ENCODE measurements around the gene RTP5. TPM values are rescaled to one million over a fixed set of nuclear protein-coding genes. Genes with fewer than 3 reads are reported as not detected.

Gene RTP5
- total RNA-seq, 2 donors from 2014 or later, result not detected

DNA sequence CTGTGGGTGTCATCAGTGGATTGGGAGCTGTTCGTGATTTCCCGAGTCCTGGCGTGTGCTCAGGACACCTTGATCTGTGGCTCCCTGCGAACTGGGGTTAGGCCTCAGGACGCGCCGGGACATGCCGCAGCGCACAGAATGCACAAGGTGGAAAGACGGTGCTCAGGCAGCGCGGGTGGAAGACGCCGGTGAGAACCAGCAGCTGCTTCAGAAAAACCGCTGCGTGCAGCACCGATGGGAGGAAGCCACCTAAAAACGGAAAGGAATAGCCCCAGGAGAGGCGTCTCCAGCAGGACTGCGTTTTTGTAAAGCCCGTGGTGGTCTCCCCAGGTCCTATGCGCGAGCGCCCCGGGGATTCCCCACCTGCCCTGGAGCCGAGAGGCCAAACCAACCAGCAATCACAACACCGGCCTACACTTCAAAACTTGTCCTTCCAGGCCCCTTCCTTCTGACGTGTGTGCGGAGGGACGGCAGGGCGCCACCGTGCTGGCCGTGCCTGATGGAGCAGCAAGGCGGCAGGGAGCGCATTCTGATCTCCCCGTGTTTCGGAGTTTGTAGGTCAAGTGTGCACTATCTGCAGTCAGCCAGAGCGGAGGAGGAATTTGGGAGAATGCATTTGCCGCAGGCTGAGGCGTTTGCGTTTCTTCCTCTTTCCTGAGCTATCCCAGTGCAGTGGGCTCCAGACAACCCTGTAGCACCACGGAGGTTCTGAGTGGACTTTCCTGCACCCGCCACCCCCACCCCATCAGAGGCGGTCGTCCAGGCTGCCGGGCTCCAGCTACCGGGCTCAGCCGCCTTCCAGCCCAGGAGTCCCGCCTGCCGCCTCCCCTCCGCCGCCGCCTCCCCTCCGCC, 32.2 kb downstream of the RTP5 start:
- H3K4me1 ChIP-seq (ENCODE audit: control insufficient read depth, insufficient read depth, low read length), result peaks cover 5% of the 10 kb centered on the region
- TF ChIP-seq, protein P1, sequence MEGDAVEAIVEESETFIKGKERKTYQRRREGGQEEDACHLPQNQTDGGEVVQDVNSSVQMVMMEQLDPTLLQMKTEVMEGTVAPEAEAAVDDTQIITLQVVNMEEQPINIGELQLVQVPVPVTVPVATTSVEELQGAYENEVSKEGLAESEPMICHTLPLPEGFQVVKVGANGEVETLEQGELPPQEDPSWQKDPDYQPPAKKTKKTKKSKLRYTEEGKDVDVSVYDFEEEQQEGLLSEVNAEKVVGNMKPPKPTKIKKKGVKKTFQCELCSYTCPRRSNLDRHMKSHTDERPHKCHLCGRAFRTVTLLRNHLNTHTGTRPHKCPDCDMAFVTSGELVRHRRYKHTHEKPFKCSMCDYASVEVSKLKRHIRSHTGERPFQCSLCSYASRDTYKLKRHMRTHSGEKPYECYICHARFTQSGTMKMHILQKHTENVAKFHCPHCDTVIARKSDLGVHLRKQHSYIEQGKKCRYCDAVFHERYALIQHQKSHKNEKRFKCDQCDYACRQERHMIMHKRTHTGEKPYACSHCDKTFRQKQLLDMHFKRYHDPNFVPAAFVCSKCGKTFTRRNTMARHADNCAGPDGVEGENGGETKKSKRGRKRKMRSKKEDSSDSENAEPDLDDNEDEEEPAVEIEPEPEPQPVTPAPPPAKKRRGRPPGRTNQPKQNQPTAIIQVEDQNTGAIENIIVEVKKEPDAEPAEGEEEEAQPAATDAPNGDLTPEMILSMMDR (conservative IDR thresholded peaks at IDR 0.05), result peak; percentile 10
- Mint-ChIP-seq H3K9me3 (no peaks in the 10 kb centered on the region), H3K27ac (no peak overlapping the region), H3K4me3 (peak overlapping the region; percentile 62), H3K27me3 (ENCODE audit: insufficient read depth) (no peaks in the 10 kb centered on the region), H3K4me1 (peaks cover 16% of the 10 kb centered on the region), H3K36me3 (ENCODE audit: low read depth) (no peaks in the 10 kb centered on the region)
- H3K9ac ChIP-seq (ENCODE audit: extremely low read depth, low read length, poor library complexity, severe bottlenecking), result no peak overlapping the region
- DNase-seq, result peak; percentile 86
- H3K36me3 ChIP-seq (ENCODE audit: control insufficient read depth, insufficient read depth, low read length), result no peaks in the 10 kb centered on the region
- no peaks in the 10 kb centered on the region for H3K27me3 ChIP-seq (ENCODE audit: control insufficient read depth, insufficient read depth, low read length, poor library complexity, severe bottlenecking)
- WGBS, 2 experiments (ENCODE audit: insufficient coverage in 1 of 2, insufficient read length in 1 of 2), result 47 to 64% methylated on average over 22 to 47 of the region's 54 CpGs
- no peak overlapping the region for H3K27ac ChIP-seq (ENCODE audit: low read depth, low read length)
- peak overlapping the region; percentile 56 for H3K4me3 ChIP-seq (ENCODE audit: low read length)
- no peaks in the 10 kb centered on the region for H3K9me3 ChIP-seq (ENCODE audit: control insufficient read depth, low read length)

DNA sequence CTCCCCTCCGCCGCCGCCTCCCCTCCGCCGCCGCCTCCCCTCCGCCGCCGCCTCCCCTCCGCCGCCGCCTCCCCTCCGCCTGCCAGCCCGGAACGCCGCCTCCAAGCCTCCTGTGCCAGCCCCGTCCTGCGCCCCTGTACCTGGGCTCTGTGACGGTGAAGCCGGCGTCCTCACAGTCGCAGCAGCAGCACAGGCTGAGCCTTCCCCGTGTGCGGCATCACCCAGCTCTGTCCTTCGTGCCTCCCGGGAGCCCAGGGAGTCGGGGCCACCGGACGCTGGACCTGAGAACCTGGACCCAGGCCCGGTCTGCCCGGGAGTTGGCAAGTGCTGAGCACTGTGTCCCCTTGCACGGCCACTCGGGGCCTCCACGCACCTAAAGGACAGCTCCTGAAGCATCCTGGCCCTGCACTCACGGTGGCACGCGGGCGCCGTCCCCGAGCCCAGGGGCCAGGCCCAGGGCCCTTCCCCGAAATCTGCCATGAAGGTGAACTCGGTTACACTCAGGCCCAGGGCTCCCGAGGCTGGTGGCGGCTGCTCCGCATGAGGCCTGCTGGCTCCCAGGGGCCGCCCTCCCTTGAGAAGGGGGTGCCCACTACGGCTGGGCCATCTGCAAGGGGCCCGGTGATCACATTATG, 32.9 kb downstream of the RTP5 start:
- Histone ChIP-seq H3K27ac (ENCODE audit: low read depth, low read length) (no peak overlapping the region), H3K27me3 (ENCODE audit: control insufficient read depth, insufficient read depth, low read length, poor library complexity, severe bottlenecking) (no peaks in the 10 kb centered on the region), H3K4me3 (ENCODE audit: low read length) (no peak overlapping the region), H3K9me3 (ENCODE audit: control insufficient read depth, low read length) (no peaks in the 10 kb centered on the region), H3K36me3 (ENCODE audit: control insufficient read depth, insufficient read depth, low read length) (no peaks in the 10 kb centered on the region), H3K4me1 (ENCODE audit: control insufficient read depth, insufficient read depth, low read length) (peaks cover 5% of the 10 kb centered on the region), H3K9ac (ENCODE audit: extremely low read depth, low read length, poor library complexity, severe bottlenecking) (no peak overlapping the region)
- peak; percentile 77 for DNase-seq
- H3K36me3 Mint-ChIP-seq (ENCODE audit: low read depth), result no peaks in the 10 kb centered on the region
- peak overlapping the region; percentile 62 for H3K4me3 Mint-ChIP-seq
- peaks cover 16% of the 10 kb centered on the region for H3K4me1 Mint-ChIP-seq
- H3K27ac Mint-ChIP-seq, result no peak overlapping the region
- 55% methylated on average over 18 to 42 of the region's 48 CpGs for WGBS, 2 experiments (ENCODE audit: insufficient coverage in 1 of 2, insufficient read length in 1 of 2)
- TF ChIP-seq, protein P1 (conservative IDR thresholded peaks at IDR 0.05), result no peak
- no peaks in the 10 kb centered on the region for H3K9me3 Mint-ChIP-seq
- no peaks in the 10 kb centered on the region for H3K27me3 Mint-ChIP-seq (ENCODE audit: insufficient read depth)

DNA sequence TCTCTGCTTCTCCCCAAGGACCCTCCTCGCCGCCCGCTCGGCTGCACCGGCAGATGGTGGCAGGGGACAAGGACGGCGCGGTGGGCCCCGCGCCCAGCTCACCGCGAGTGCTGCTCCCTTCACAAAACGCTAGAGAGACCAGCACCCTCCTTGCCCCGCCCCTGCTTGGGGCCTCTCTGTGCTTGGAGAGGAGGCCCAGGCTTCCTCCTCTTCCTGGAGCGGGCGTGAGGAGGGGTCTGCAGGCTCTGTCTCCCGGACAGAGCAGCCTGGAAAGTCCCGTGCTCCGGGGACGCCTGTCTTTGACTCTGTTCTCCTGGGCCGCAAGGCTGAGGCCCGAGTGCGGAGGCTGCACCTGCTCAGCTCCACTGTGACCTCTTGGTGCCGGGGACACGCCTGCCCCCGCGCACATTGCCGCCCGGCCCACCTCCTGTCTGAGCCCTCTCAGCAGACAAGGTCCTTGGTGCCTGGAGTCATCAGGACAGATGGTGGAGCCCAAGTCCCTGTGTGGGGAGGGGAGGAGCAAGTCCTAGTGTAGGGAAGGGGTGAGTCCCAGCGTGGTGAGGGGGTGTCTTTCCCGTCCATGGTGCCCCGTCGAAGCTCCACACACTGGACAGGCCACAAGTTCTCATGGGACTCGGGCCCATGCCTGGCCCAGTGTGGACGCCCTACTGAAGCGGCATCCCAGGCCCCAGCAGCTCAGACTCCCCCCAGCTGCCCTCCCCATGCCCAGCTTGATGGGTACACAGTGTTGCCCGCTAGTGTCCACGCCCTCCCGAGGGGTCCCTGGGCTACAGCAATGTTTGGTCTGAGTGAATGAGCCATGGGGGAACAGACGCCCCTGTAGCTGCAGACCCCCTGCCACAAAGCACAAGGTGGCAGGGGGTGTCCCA, 33.8 kb downstream of the RTP5 start:
- Mint-ChIP-seq H3K27ac (no peak overlapping the region), H3K4me1 (peaks cover 16% of the 10 kb centered on the region), H3K9me3 (no peaks in the 10 kb centered on the region)

More for the DNA sequence above, 33.8 kb downstream of the RTP5 start:
- Histone ChIP-seq H3K27me3 (ENCODE audit: control insufficient read depth, insufficient read depth, low read length, poor library complexity, severe bottlenecking) (no peaks in the 10 kb centered on the region), H3K9ac (ENCODE audit: extremely low read depth, low read length, poor library complexity, severe bottlenecking) (no peak overlapping the region), H3K4me3 (ENCODE audit: low read length) (no peak overlapping the region), H3K9me3 (ENCODE audit: control insufficient read depth, low read length) (no peaks in the 10 kb centered on the region), H3K27ac (ENCODE audit: low read depth, low read length) (no peak overlapping the region), H3K36me3 (ENCODE audit: control insufficient read depth, insufficient read depth, low read length) (no peaks in the 10 kb centered on the region), H3K4me1 (ENCODE audit: control insufficient read depth, insufficient read depth, low read length) (peaks cover 5% of the 10 kb centered on the region)
- TF ChIP-seq, protein P1 (conservative IDR thresholded peaks at IDR 0.05), result no peak
- WGBS, 2 experiments (ENCODE audit: insufficient coverage in 1 of 2, insufficient read length in 1 of 2), result 93 to 94% methylated on average over 24 to 40 of the region's 40 CpGs
- no peak overlapping the region for H3K4me3 Mint-ChIP-seq
- DNase-seq, result peak; percentile 43
- H3K27me3 Mint-ChIP-seq (ENCODE audit: insufficient read depth), result no peaks in the 10 kb centered on the region
- no peaks in the 10 kb centered on the region for H3K36me3 Mint-ChIP-seq (ENCODE audit: low read depth)

Measured in endodermal cell (in vitro differentiated cells).